Cardiac muscle cell (in vitro differentiated cells and primary cell): ENCODE results near the gene CHST11. TPM values are rescaled to one million over a fixed set of nuclear protein-coding genes. Genes with fewer than 3 reads are reported as not detected.
A peak's percentile ranks its signal among the peaks of the same experiment; 100 is the strongest.

Experiments used
- DNase-seq, 2 donors: peaks; one replicate each; pipeline versions ENCODE4 v3.0.0 to v3.0.0-alpha.2; 2010 to 2017; ENCODE audit warnings: low read depth in 1 of 2, low spot score in 1 of 2
- H3K27ac ChIP-seq: fragments of 200-600 bp; sonication (generic); 2 replicates; pipeline ENCODE4 v1.5.1; 2016
- H3K27me3 ChIP-seq: fragments of 200-600 bp; sonication (generic); 2 replicates; pipeline ENCODE4 v1.6.0; 2016; ENCODE audit warnings: control low read depth
- H3K36me3 ChIP-seq: fragments of 200-600 bp; sonication (generic); 2 replicates; pipeline ENCODE4 v1.5.1; 2016; ENCODE audit warnings: control low read depth
- H3K4me1 ChIP-seq: fragments of 200-600 bp; sonication (generic); 2 replicates; pipeline ENCODE4 v1.8.1; 2017; ENCODE audit warnings: low read depth, mild to moderate bottlenecking, mixed run types
- H3K4me3 ChIP-seq: fragments of 200-600 bp; sonication (generic); 2 replicates; pipeline ENCODE4 v1.5.1; 2016; ENCODE audit warnings: mild to moderate bottlenecking
- H3K9me3 ChIP-seq: fragments of 200-600 bp; sonication (generic); 2 replicates; pipeline ENCODE4 v1.5.1; 2017; ENCODE audit warnings: low read depth, mild to moderate bottlenecking, control low read depth
- polyA plus RNA-seq: library from polyadenylated mRNA; unstranded; fragments of >200 nt; fragmentation: Nextera tagmentation; extraction: Ambion mirVana; gene quantifications from 2 replicates; pipeline ENCODE4 v1.2.1, GENCODE V29; 2016
- total RNA-seq: library from RNA; depleted of rRNA; stranded (reverse); fragments of >200 nt; gene quantifications from 2 replicates; pipeline ENCODE4 v1.2.3, GENCODE V29; 2016
- TF ChIP-seq, protein P1 (sequence below): IDR thresholded peaks from 2 replicates; pipeline ENCODE4 v1.5.1; 2012; ENCODE audit warnings: low read depth, mild to moderate bottlenecking, low read length

CHST11 gene
- total and polyA plus RNA-seq, 2 experiments from 2014 or later: 24.2 to 39.8 TPM

DNA sequence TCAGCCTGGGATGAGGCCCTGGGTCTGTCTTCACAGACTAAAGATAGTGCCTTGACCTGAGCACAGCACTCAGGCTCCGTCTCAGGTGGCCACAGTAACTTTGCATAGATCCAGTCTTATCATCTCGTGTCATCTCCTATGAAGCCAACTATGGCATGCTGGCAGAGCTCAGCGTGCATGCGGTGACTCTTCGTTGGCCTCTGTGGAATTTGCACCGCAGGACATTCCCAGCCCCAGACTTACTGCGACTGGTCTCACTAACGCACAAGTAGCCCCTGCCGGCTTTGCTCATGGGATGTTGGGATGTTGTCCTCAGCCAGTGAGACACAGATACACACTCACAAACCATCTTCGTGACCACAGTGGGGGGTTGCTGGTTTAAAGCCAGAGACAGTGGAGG lies 199.6 kb downstream of the CHST11 start:
- H3K4me1 ChIP-seq: peaks cover 19% of the 10 kb centered on the region
- H3K4me3 ChIP-seq: no peak overlapping the region
- H3K9me3 ChIP-seq: no peaks in the 10 kb centered on the region
- TF ChIP-seq, protein P1, sequence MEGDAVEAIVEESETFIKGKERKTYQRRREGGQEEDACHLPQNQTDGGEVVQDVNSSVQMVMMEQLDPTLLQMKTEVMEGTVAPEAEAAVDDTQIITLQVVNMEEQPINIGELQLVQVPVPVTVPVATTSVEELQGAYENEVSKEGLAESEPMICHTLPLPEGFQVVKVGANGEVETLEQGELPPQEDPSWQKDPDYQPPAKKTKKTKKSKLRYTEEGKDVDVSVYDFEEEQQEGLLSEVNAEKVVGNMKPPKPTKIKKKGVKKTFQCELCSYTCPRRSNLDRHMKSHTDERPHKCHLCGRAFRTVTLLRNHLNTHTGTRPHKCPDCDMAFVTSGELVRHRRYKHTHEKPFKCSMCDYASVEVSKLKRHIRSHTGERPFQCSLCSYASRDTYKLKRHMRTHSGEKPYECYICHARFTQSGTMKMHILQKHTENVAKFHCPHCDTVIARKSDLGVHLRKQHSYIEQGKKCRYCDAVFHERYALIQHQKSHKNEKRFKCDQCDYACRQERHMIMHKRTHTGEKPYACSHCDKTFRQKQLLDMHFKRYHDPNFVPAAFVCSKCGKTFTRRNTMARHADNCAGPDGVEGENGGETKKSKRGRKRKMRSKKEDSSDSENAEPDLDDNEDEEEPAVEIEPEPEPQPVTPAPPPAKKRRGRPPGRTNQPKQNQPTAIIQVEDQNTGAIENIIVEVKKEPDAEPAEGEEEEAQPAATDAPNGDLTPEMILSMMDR: no peak
- DNase-seq: no peak
- H3K27me3 ChIP-seq: no peaks in the 10 kb centered on the region
- H3K36me3 ChIP-seq: no peaks in the 10 kb centered on the region
- H3K27ac ChIP-seq: no peak overlapping the region

DNA sequence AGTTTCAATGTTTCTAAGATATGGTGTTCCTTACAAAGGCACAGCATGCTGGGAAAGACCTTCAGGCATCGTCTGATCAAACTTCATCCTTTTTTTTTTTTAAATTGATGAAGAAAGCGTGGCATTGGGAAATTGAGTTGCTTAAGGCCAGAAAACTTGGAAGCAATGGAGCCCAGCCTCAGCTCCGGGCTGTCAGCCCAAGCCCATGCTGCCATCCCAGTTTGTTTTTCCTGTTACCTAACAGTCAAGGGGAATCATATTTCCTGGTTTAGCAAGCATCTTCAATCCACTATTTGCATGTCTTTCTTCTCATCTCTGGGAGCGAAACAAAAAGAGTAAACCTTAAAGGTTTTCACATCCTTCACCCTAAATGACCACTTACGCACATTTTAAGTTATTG lies 200.2 kb downstream of the CHST11 start:
- no peaks in the 10 kb centered on the region for H3K9me3 ChIP-seq
- H3K36me3 ChIP-seq: no peaks in the 10 kb centered on the region
- no peaks in the 10 kb centered on the region for H3K27me3 ChIP-seq
- no peak overlapping the region for H3K4me3 ChIP-seq
- peaks cover 19% of the 10 kb centered on the region for H3K4me1 ChIP-seq
- peak in 1 of 2 donors; percentile 88 for DNase-seq
- H3K27ac ChIP-seq: no peak overlapping the region
- TF ChIP-seq, protein P1: no peak

DNA sequence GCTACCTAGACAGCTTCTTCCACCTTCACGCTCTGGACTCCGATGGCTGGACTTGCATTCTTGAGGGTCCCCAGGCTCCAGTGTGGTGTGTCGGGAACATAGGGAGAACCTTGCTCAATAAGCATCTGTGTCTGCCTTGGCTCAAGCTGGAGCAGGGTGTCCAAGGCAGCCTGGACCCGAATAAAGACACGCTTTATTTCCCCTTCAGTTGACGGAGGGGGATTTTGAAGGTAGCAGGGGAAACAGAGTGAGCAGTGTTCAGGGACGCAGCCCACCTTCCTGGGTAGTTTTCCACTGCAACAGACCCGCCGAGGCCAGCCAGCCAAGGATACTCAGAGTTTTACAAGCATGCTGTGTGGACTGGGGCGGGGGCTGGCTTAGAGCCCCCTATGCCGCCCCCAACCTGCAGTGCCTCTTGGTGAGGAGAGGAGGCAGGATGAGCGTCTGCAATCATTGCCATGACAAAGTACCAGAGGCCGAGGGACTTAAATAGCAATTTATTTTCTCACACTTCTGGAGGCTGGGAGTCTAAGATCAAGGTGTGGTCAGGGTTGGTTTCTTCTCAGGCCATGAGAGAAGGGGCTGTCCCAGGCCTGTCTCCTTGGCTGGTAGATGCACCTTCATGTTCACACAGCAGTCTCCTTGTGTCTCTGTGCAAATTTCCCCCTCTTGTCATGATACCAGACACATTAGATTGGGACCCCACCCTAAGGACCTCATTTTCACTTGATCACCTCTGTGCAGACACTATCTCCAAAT lies 201.2 kb downstream of the CHST11 start:
- Histone ChIP-seq H3K4me3 (no peak overlapping the region), H3K4me1 (peaks cover 19% of the 10 kb centered on the region), H3K27ac (peak overlapping the region; percentile 13), H3K36me3 (no peaks in the 10 kb centered on the region), H3K9me3 (no peaks in the 10 kb centered on the region), H3K27me3 (no peaks in the 10 kb centered on the region)
- DNase-seq: no peak
- TF ChIP-seq, protein P1: no peak

DNA sequence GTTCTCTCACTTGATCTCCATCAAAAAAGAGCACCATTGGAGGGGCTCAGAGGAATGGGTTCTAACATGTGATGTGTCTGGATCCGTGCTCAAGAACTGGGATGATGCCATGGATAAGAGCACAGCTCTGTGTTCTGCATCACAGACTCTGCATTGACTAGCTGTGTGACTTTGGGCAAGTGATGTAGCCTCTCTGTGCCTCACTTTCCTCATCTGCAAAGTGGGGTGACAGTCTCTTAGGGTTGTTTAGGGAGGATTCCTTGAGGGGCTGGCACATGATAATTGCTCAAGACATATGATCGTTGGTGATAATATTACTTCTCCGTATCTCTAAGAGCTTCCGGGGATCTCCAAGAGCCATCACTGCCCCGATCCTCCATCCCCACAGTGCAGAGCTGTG lies 202.3 kb downstream of the CHST11 start:
- DNase-seq: no peak
- no peak overlapping the region for H3K27ac ChIP-seq
- no peaks in the 10 kb centered on the region for H3K27me3 ChIP-seq
- H3K9me3 ChIP-seq: no peaks in the 10 kb centered on the region
- TF ChIP-seq, protein P1: no peak
- no peak overlapping the region for H3K4me3 ChIP-seq
- H3K4me1 ChIP-seq: peaks cover 22% of the 10 kb centered on the region
- H3K36me3 ChIP-seq: no peaks in the 10 kb centered on the region

DNA sequence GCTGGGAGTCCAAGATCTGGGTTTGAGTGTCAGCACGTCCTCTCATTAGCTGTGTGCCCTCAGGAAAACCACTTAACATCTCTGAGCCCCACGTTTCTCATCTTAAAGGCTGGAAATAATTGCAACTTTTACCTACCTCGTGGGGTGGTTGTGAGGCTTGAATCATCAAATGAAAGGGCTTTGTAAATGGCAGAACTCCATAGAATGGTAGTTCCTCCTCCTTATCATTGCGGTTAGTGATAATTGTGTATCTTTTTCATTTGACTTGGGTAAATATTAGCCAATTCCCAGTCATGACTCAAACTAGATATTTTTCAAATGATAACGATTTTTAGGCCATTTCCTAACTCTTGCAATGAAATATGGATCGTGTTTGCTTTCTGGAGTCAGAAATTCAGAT lies 205.5 kb downstream of the CHST11 start:
- TF ChIP-seq, protein P1: no peak
- no peak overlapping the region for H3K27ac ChIP-seq
- peaks cover 20% of the 10 kb centered on the region for H3K4me1 ChIP-seq
- no peak overlapping the region for H3K4me3 ChIP-seq
- no peaks in the 10 kb centered on the region for H3K27me3 ChIP-seq
- DNase-seq: peak in 1 of 2 donors; percentile 84
- no peaks in the 10 kb centered on the region for H3K36me3 ChIP-seq
- no peaks in the 10 kb centered on the region for H3K9me3 ChIP-seq
